H54 (cell line): ENCODE data around the gene GDI2.
"Not testable (repeated sequence)": the region's sequence is repeated elsewhere in the genome, so short reads cannot be mapped to it uniquely, and the experiment has no call there.

ENCODE experiments used
- DNase-seq: peaks from one replicate; pipeline ENCODE4 v3.0.0; 2011; ENCODE audit warnings: low spot score, mixed read lengths; ENCODE audit not compliant: insufficient read length
- FAIRE-seq: peaks from 3 replicates; lab custom pipeline; 2011; peaks lifted over from hg19 to GRCh38; lab: Jason Lieb, UNC
- POLR2A ChIP-seq: IDR thresholded peaks from 2 replicates; pipeline ENCODE4 v1.6.1; 2011; ENCODE audit warnings: low read depth, mild to moderate bottlenecking, low read length

The GDI2 gene

GRCh38 chr10:5814110-5815107, 1.2 kb upstream of the GDI2 start:
- TF ChIP-seq POLR2A, result no peak
- DNase-seq, result no peak
- FAIRE-seq, result no peak

DNA sequence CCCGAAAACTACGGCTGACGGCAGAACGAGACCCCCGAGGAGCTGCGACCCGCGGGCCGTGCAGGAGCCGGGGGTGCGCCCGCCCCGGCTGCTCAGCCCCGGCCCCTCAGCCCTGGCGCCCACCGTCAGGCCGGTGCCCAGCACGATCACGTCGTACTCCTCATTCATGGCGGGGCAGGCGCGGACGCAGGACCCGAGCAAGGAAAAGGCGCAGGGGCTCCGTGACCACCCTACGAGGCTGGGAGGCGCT, 218 bp downstream of the GDI2 start:
- FAIRE-seq (no peak), DNase-seq (no peak)
- no peak for TF ChIP-seq POLR2A

- DNase-seq, result no peak
- TF ChIP-seq POLR2A, result no peak; the same call in 1 of the 2 replicates
Measured at GRCh38 chr10:5812283-5813090, 747 bp downstream of the GDI2 start.

DNA sequence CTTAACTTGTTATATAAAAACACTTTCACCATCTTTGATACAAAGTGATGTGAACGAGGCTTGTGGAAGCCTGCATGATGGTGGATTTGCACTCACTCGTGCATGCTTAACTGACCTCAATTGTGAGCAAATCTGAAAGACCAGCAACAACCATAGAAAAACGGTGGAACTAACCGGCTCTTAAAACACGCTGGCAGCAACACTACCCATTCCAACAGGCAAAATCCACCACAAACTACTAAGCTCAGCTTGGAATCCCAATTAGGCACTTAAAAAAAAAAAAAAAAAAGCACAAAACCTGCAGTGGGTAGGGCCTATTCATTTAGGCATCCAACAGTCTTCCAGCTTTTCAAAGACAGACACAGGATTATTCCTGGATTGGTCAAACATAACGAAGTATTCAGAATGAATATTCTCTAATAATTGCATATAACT, 1.8 kb downstream of the GDI2 start:
- FAIRE-seq (no peak), DNase-seq (no peak)
- no peak for TF ChIP-seq POLR2A

More at GRCh38 chr10:5812283-5813090, 747 bp downstream of the GDI2 start:
- no peak for FAIRE-seq

GRCh38 chr10:5810225-5810624, 3.0 kb downstream of the GDI2 start:
- DNase-seq, result no peak
- no peak for FAIRE-seq
- TF ChIP-seq POLR2A, result no peak

GRCh38 chr10:5809527-5810154, 3.6 kb downstream of the GDI2 start:
- DNase-seq (no peak), FAIRE-seq (no peak)
- TF ChIP-seq POLR2A, result no peak

DNA sequence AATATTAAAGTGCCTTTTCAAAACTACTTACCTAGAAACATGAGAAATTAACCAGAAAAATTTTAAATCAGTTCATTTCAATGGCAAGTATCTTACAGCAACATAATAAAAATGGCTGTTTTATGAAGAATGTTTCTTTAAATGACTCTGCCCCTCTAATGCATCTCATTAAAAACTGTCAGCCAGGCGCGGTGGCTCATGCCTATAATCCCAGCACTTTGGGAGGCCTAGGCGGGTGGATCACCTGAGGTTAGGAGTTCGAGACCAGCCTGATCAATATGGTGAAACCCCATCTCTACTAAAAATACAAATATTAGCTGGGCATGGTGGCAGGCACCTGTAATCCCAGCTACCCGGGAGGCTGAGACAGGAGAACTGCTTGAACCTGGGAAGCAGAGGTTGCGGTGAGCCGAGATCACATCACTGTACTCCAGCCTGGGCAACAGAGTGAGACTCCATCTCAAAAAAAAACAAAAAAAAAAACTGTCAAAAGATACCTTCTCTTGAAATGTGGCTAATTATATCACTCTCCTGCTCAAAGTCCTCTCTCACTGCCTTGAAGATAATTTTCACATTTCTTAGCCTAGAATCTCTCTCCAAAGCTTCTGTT, 4.3 kb downstream of the GDI2 start:
- not testable (repeated sequence) for FAIRE-seq, DNase-seq

DNA sequence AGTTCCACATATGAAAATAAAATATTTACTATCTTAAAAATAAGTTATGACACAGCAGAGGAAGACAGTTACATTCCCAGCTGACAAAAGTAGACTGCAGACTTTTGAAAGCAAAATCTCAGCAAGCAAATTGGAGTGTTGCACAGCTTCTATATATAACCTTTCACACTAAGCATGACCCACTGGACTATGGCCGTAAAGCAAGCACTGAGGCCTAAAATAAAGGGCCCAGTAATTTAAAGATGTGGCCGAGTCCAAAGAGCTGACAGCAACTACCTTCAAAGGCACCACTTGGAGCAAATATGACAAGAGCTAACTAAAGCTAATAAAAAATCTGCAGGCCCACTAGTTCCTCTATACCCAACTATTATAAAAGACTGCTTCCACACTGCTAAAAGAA, 6.5 kb downstream of the GDI2 start:
- FAIRE-seq (no peak), DNase-seq (no peak)

DNA sequence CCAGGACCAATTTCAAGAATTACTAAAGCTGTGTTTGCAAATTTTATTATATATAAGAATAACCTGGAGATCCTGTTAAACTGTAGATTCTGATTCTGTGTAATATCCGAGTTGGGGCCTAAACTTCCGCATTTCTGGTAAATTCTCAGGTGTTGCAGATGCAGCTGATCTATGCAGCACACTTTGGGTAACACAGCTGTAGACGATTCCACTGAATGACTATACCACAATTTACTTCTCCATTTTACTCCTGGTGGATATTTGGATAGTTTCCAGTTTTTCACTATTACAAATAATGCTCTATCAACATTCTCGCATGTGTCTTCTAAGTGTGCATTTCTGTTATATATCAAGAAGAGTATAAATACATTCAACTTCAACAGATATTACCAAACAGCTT, 7.5 kb downstream of the GDI2 start:
- no peak for DNase-seq
- TF ChIP-seq POLR2A, result no peak
- FAIRE-seq, result no peak

More for the DNA sequence above, 6.5 kb downstream of the GDI2 start:
- TF ChIP-seq POLR2A, result no peak

GRCh38 chr10:5805260-5805659, 8.0 kb downstream of the GDI2 start:
- FAIRE-seq (no peak), DNase-seq (no peak)
- no peak for TF ChIP-seq POLR2A

- FAIRE-seq (no peak), DNase-seq (no peak)
Measured at GRCh38 chr10:5804386-5804785, 8.8 kb downstream of the GDI2 start.

GRCh38 chr10:5800782-5801181, 12.5 kb downstream of the GDI2 start:
- FAIRE-seq (no peak), DNase-seq (no peak)
- TF ChIP-seq POLR2A, result no peak

More at GRCh38 chr10:5804386-5804785, 8.8 kb downstream of the GDI2 start:
- no peak for TF ChIP-seq POLR2A

DNA sequence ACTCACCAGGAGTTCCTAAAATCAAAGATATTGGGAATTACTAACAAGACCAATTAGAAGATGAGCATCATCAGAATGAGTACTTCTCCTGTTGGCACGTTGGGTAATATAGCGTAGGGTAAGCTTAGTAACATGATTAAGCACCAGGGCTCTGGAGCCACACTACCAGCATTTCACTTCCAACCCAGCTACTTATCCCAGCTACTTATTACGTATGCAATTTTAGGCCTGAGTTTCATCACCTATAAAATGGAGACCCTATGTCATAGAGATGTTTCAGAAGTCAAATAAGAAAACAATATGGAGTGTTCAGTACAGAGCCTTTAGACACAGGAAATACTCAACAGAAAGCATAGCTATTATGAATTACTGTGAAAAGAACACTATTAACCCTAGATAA, 19.0 kb downstream of the GDI2 start:
- no peak for TF ChIP-seq POLR2A
- no peak for DNase-seq
- no peak for FAIRE-seq
